HCT116 (cell line): ENCODE data around the gene CH25H.

Experiments
- ATF3 ChIP-seq: IDR thresholded peaks from 2 replicates; pipeline ENCODE4 v1.6.1; 2012
- CTCF ChIP-seq, 3 experiments: fragments of 200-600 bp in 1 of 3; sonication (generic) in 1 of 3; IDR thresholded peaks in 2 of 3; conservative IDR thresholded peaks in 1 of 3; 2 replicates each; pipeline ENCODE4 v1.5.1; 2012 to 2017; ENCODE audit warnings: low read depth in 2 of 3, low read length in 2 of 3, antibody characterized with exemption in 1 of 3, borderline replicate concordance in 1 of 3, control low read depth in 1 of 3, mild to moderate bottlenecking in 1 of 3, mixed read lengths in 1 of 3, mixed run types in 1 of 3, moderate library complexity in 1 of 3; ENCODE audit not compliant: insufficient read depth in 1 of 3
- EZH2 ChIP-seq: fragments of 200-600 bp; sonication (generic); IDR thresholded peaks from 2 replicates; pipeline ENCODE4 v1.6.1; 2017; ENCODE audit warnings: antibody characterized with exemption, mixed run types
- EZH2phosphoT487 ChIP-seq: fragments of 200-600 bp; IDR thresholded peaks from 2 replicates; pipeline ENCODE4 v1.6.1; 2018; ENCODE audit warnings: antibody characterized with exemption, borderline replicate concordance
- JUND ChIP-seq: IDR thresholded peaks from 2 replicates; pipeline ENCODE4 v1.6.1; 2012
- MAX ChIP-seq: IDR thresholded peaks from 2 replicates; pipeline ENCODE4 v1.6.1; 2012
- POLR2A ChIP-seq: IDR thresholded peaks from 2 replicates; pipeline ENCODE4 v1.7.0; 2011; ENCODE audit warnings: borderline replicate concordance; ENCODE audit not compliant: insufficient read depth, insufficient read length; ENCODE audit errors: extremely low read depth
- POLR2AphosphoS5 ChIP-seq: IDR thresholded peaks from 2 replicates; pipeline ENCODE4 v1.6.1; 2011; ENCODE audit warnings: mild to moderate bottlenecking, low read depth, low read length, moderate library complexity
- RAD21 ChIP-seq: IDR thresholded peaks from 2 replicates; pipeline ENCODE4 v1.6.1; 2012; ENCODE audit warnings: low read depth, mild to moderate bottlenecking
- REST ChIP-seq: IDR thresholded peaks from 2 replicates; pipeline ENCODE4 v1.6.1; 2012; ENCODE audit warnings: low read depth
- TCF7L2 ChIP-seq: IDR thresholded peaks from 2 replicates; pipeline ENCODE4 v1.7.0; 2011; ENCODE audit warnings: borderline replicate concordance, inconsistent platforms; ENCODE audit not compliant: insufficient read depth, insufficient read length; ENCODE audit errors: extremely low read depth

- no peak for TF ChIP-seq CTCF (IDR thresholded peaks at IDR 0.05 in 2 of 3, conservative IDR thresholded peaks at IDR 0.05 in 1 of 3; ENCODE audit: borderline replicate concordance in 1 of 3, insufficient read depth in 1 of 3, low read depth in 2 of 3, low read length in 2 of 3)
- no peak for TF ChIP-seq POLR2A
- TF ChIP-seq TCF7L2, result no peak
- no peak for TF ChIP-seq EZH2
- no peak for TF ChIP-seq REST
- TF ChIP-seq RAD21, result no peak
- no peak for TF ChIP-seq MAX
- TF ChIP-seq ATF3, result no peak
- TF ChIP-seq JUND, result no peak
- TF ChIP-seq EZH2phosphoT487, result no peak
- no peak for TF ChIP-seq POLR2AphosphoS5
These were observed 859 bp upstream of the CH25H start for GRCh38 chr10:89207801-89208551.
